GM12872 (cell line): ENCODE data around the gene ENPP5.

Source experiments
- CTCF ChIP-seq: IDR thresholded peaks from 3 replicates; pipeline ENCODE4 v1.5.1; 2011; ENCODE audit warnings: low read depth, mild to moderate bottlenecking, low read length, moderate library complexity; ENCODE audit not compliant: insufficient read depth

The ENPP5 gene

GRCh38 chr6:46174904-46175303 is 4.1 kb upstream of the ENPP5 start:
- TF ChIP-seq CTCF, result no peak

GRCh38 chr6:46172176-46172575 is 1.4 kb upstream of the ENPP5 start:
- no peak for TF ChIP-seq CTCF

- TF ChIP-seq CTCF, result no peak
Observed at GRCh38 chr6:46160102-46160501, 10.7 kb downstream of the ENPP5 start.

GRCh38 chr6:46159229-46159628 is 11.6 kb downstream of the ENPP5 start:
- TF ChIP-seq CTCF, result no peak

GRCh38 chr6:46156701-46157100 is 14.1 kb downstream of the ENPP5 start:
- TF ChIP-seq CTCF, result no peak

GRCh38 chr6:46144270-46144669 is 26.5 kb downstream of the ENPP5 start:
- no peak for TF ChIP-seq CTCF

- TF ChIP-seq CTCF, result no peak
Observed at GRCh38 chr6:46138281-46138680, 32.5 kb downstream of the ENPP5 start.

GRCh38 chr6:46137387-46137786 is 33.4 kb downstream of the ENPP5 start:
- no peak for TF ChIP-seq CTCF
